HEK293 (cell line): ENCODE results near the gene RRP1B.

Experiments
- GFI1B ChIP-seq: fragments of 450-650 bp; formaldehyde crosslinking; IDR thresholded peaks from 2 replicates; pipeline ENCODE4 v1.5.1; 2016; ENCODE audit warnings: missing biosample characterization, missing genetic modification characterization
- KLF1 ChIP-seq: fragments of 450-650 bp; formaldehyde crosslinking; IDR thresholded peaks from 2 replicates; pipeline ENCODE4 v1.5.1; 2016; ENCODE audit warnings: missing biosample characterization, missing genetic modification characterization
- KLF10 ChIP-seq: fragments of 450-650 bp; IDR thresholded peaks from 2 replicates; pipeline ENCODE4 v1.5.1; 2018; ENCODE audit warnings: missing biosample characterization, mild to moderate bottlenecking, missing genetic modification characterization
- KLF16 ChIP-seq: fragments of 450-650 bp; formaldehyde crosslinking; IDR thresholded peaks from 2 replicates; pipeline ENCODE4 v1.5.1; 2017; ENCODE audit warnings: missing biosample characterization, missing genetic modification characterization
- KLF8 ChIP-seq: fragments of 450-650 bp; formaldehyde crosslinking; IDR thresholded peaks from 2 replicates; pipeline ENCODE4 v1.5.1; 2016; ENCODE audit warnings: missing biosample characterization, missing genetic modification characterization
- KLF9 ChIP-seq: fragments of 450-650 bp; formaldehyde crosslinking; IDR thresholded peaks from 2 replicates; pipeline ENCODE4 v1.5.1; 2016; ENCODE audit warnings: missing biosample characterization, missing genetic modification characterization, low read depth
- PRDM1 ChIP-seq: fragments of 450-650 bp; formaldehyde crosslinking; IDR thresholded peaks from 2 replicates; pipeline ENCODE4; 2016; ENCODE audit warnings: missing biosample characterization, missing genetic modification characterization
- SCRT1 ChIP-seq: fragments of 450-650 bp; formaldehyde crosslinking; IDR thresholded peaks from 2 replicates; pipeline ENCODE4 v1.5.1; 2016; ENCODE audit warnings: missing biosample characterization, missing genetic modification characterization, borderline replicate concordance
- SCRT2 ChIP-seq: fragments of 450-650 bp; formaldehyde crosslinking; IDR thresholded peaks from 2 replicates; pipeline ENCODE4 v1.5.1; 2016; ENCODE audit warnings: missing biosample characterization, missing genetic modification characterization
- SP3 ChIP-seq: fragments of 450-650 bp; formaldehyde crosslinking; IDR thresholded peaks from 2 replicates; pipeline ENCODE4 v1.5.1; 2016; ENCODE audit warnings: missing biosample characterization, missing genetic modification characterization
- SP7 ChIP-seq: fragments of 450-650 bp; formaldehyde crosslinking; IDR thresholded peaks from 2 replicates; pipeline ENCODE4 v1.5.1; 2016; ENCODE audit warnings: missing biosample characterization, missing genetic modification characterization
- ZBTB48 ChIP-seq: fragments of 450-650 bp; formaldehyde crosslinking; IDR thresholded peaks from 2 replicates; pipeline ENCODE4 v1.5.1; 2016; ENCODE audit warnings: missing biosample characterization, missing genetic modification characterization
- ZBTB8A ChIP-seq: fragments of 450-650 bp; formaldehyde crosslinking; IDR thresholded peaks from 2 replicates; pipeline ENCODE4 v1.5.1; 2016; ENCODE audit warnings: missing biosample characterization, missing genetic modification characterization
- ZEB2 ChIP-seq: fragments of 450-650 bp; formaldehyde crosslinking; IDR thresholded peaks from 2 replicates; pipeline ENCODE4 v1.5.1; 2016; ENCODE audit warnings: missing biosample characterization, missing genetic modification characterization
- ZNF24 ChIP-seq: fragments of 450-650 bp; formaldehyde crosslinking; IDR thresholded peaks from 2 replicates; pipeline ENCODE4 v1.5.1; 2016; ENCODE audit warnings: missing biosample characterization, missing genetic modification characterization
- ZNF48 ChIP-seq: fragments of 450-650 bp; formaldehyde crosslinking; IDR thresholded peaks from 2 replicates; pipeline ENCODE4 v1.5.1; 2016; ENCODE audit warnings: missing biosample characterization, missing genetic modification characterization
- ZNF555 ChIP-seq: fragments of 450-650 bp; formaldehyde crosslinking; conservative IDR thresholded peaks from 2 replicates; pipeline ENCODE4 v1.5.1; 2017; ENCODE audit warnings: missing biosample characterization, mild to moderate bottlenecking, missing genetic modification characterization, inconsistent platforms
- ZNF561 ChIP-seq: fragments of 450-650 bp; IDR thresholded peaks from 2 replicates; pipeline ENCODE4 v1.5.1; 2018; ENCODE audit warnings: missing biosample characterization, missing genetic modification characterization, borderline replicate concordance
- ZNF629 ChIP-seq: fragments of 450-650 bp; formaldehyde crosslinking; IDR thresholded peaks from 2 replicates; pipeline ENCODE4 v1.5.1; 2017; ENCODE audit warnings: missing biosample characterization, missing genetic modification characterization
- ZNF654 ChIP-seq: fragments of 450-650 bp; formaldehyde crosslinking; IDR thresholded peaks from 2 replicates; pipeline ENCODE4 v1.5.1; 2016; ENCODE audit warnings: low read depth, missing biosample characterization, missing genetic modification characterization
- ZNF777 ChIP-seq: fragments of 450-650 bp; formaldehyde crosslinking; IDR thresholded peaks from 2 replicates; pipeline ENCODE4 v1.5.1; 2017; ENCODE audit warnings: missing biosample characterization, missing genetic modification characterization, borderline replicate concordance
- TF ChIP-seq, protein P1 (sequence below): fragments of 450-650 bp; formaldehyde crosslinking; IDR thresholded peaks from 2 replicates; pipeline ENCODE4 v1.5.1; 2016; ENCODE audit warnings: missing biosample characterization, missing genetic modification characterization
- TF ChIP-seq, protein P2 (sequence below): fragments of 450-650 bp; formaldehyde crosslinking; conservative IDR thresholded peaks from 2 replicates; pipeline ENCODE4 v1.5.1; 2016; ENCODE audit warnings: low read depth, missing biosample characterization, missing genetic modification characterization
- TF ChIP-seq, protein P3 (sequence below): fragments of 450-650 bp; formaldehyde crosslinking; IDR thresholded peaks from 2 replicates; pipeline ENCODE4 v1.5.1; 2016; ENCODE audit warnings: missing biosample characterization, missing genetic modification characterization
- TF ChIP-seq, protein P4 (sequence below): fragments of 450-650 bp; formaldehyde crosslinking; IDR thresholded peaks from 2 replicates; pipeline ENCODE4 v1.5.1; 2016; ENCODE audit warnings: missing biosample characterization, missing genetic modification characterization
- TF ChIP-seq, protein P5 (sequence below): fragments of 450-650 bp; formaldehyde crosslinking; IDR thresholded peaks from 2 replicates; pipeline ENCODE4 v1.5.1; 2016; ENCODE audit warnings: missing biosample characterization, missing genetic modification characterization

The RRP1B gene

DNA sequence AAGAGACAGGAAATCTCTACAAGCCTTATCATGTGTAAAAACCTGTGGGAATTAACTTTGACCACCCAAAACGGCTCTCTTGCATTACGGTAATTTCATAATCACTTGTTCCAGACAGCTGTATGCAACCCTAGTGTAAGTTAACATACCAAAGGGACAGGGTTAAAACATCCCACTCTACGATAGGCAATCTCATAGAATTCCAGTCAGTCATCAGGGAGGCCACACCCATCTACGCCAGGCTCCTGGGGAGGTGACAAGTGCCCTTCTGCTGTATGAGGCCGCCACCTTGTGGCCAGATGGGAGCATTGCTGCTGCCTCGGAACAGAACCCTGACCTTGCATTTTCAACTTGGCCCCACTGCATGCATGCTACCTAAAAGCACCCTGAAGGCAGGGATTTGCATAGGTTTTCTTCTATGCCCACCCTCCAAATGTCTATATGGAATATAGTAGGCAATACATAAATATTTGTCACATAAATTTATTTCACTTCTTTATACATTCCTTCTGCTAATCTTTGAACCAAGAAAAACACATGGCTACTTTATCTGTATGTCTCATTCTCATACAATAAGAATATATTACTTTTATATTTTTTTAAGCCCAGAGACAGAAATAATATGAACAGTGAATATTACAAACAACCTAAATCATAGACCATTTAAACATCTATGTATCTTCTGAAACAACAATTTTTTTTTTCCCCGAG is 12.7 kb upstream of the RRP1B start (continued):
- TF ChIP-seq KLF9 (peak; percentile 98), GFI1B (tag by site-specific recombination) (no peak), ZEB2 (tag by site-specific recombination) (0 out of 2 replicates have a peak, but pooled peaks have one; percentile 44), ZNF629 (tag by site-specific recombination) (peak; percentile 63), ZNF24 (tag by site-specific recombination) (0 out of 2 replicates have a peak, but pooled peaks have one; percentile 21), ZBTB8A (tag by site-specific recombination) (peak; percentile 36; the same call in 1 of the 2 replicates), ZNF48 (tag by site-specific recombination) (no peak), ZNF777 (no peak), SCRT2 (tag by site-specific recombination) (peak; percentile 62; the same call in 1 of the 2 replicates), SCRT1 (no peak), ZNF561 (tag by site-specific recombination) (0 out of 2 replicates have a peak, but pooled peaks have one; percentile 27), PRDM1 (tag by site-specific recombination) (peak; percentile 62), SP7 (tag by site-specific recombination) (peak; percentile 76), KLF1 (peak; percentile 90), KLF10 (tag by site-specific recombination) (peak; percentile 91), ZNF654 (tag by site-specific recombination) (peak; percentile 99), KLF8 (peak; percentile 96), SP3 (peak; percentile 57; the same call in 1 of the 2 replicates), KLF16 (tag by site-specific recombination) (no peak; the same call in 1 of the 2 replicates), ZBTB48 (peak; percentile 82; the same call in 1 of the 2 replicates), ZNF555 (tag by site-specific recombination) (no peak)
- TF ChIP-seq, protein P1, sequence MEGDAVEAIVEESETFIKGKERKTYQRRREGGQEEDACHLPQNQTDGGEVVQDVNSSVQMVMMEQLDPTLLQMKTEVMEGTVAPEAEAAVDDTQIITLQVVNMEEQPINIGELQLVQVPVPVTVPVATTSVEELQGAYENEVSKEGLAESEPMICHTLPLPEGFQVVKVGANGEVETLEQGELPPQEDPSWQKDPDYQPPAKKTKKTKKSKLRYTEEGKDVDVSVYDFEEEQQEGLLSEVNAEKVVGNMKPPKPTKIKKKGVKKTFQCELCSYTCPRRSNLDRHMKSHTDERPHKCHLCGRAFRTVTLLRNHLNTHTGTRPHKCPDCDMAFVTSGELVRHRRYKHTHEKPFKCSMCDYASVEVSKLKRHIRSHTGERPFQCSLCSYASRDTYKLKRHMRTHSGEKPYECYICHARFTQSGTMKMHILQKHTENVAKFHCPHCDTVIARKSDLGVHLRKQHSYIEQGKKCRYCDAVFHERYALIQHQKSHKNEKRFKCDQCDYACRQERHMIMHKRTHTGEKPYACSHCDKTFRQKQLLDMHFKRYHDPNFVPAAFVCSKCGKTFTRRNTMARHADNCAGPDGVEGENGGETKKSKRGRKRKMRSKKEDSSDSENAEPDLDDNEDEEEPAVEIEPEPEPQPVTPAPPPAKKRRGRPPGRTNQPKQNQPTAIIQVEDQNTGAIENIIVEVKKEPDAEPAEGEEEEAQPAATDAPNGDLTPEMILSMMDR (tag by site-specific recombination): peak; percentile 95
- TF ChIP-seq, protein P2, sequence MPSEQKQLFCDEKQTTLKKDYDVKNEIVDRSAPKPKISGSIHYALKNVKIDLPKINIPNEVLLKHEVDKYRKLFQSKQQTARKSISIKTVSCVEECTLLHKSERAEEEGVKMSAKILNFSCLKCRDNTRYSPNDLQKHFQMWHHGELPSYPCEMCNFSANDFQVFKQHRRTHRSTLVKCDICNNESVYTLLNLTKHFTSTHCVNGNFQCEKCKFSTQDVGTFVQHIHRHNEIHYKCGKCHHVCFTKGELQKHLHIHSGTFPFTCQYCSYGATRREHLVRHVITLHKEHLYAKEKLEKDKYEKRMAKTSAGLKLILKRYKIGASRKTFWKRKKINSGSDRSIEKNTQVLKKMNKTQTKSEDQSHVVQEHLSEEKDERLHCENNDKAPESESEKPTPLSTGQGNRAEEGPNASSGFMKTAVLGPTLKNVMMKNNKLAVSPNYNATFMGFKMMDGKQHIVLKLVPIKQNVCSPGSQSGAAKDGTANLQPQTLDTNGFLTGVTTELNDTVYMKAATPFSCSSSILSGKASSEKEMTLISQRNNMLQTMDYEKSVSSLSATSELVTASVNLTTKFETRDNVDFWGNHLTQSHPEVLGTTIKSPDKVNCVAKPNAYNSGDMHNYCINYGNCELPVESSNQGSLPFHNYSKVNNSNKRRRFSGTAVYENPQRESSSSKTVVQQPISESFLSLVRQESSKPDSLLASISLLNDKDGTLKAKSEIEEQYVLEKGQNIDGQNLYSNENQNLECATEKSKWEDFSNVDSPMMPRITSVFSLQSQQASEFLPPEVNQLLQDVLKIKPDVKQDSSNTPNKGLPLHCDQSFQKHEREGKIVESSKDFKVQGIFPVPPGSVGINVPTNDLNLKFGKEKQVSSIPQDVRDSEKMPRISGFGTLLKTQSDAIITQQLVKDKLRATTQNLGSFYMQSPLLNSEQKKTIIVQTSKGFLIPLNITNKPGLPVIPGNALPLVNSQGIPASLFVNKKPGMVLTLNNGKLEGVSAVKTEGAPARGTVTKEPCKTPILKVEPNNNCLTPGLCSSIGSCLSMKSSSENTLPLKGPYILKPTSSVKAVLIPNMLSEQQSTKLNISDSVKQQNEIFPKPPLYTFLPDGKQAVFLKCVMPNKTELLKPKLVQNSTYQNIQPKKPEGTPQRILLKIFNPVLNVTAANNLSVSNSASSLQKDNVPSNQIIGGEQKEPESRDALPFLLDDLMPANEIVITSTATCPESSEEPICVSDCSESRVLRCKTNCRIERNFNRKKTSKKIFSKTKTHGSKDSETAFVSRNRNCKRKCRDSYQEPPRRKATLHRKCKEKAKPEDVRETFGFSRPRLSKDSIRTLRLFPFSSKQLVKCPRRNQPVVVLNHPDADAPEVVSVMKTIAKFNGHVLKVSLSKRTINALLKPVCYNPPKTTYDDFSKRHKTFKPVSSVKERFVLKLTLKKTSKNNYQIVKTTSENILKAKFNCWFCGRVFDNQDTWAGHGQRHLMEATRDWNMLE: 0 out of 2 replicates have a peak, but pooled peaks have one; percentile 26
- TF ChIP-seq, protein P3, sequence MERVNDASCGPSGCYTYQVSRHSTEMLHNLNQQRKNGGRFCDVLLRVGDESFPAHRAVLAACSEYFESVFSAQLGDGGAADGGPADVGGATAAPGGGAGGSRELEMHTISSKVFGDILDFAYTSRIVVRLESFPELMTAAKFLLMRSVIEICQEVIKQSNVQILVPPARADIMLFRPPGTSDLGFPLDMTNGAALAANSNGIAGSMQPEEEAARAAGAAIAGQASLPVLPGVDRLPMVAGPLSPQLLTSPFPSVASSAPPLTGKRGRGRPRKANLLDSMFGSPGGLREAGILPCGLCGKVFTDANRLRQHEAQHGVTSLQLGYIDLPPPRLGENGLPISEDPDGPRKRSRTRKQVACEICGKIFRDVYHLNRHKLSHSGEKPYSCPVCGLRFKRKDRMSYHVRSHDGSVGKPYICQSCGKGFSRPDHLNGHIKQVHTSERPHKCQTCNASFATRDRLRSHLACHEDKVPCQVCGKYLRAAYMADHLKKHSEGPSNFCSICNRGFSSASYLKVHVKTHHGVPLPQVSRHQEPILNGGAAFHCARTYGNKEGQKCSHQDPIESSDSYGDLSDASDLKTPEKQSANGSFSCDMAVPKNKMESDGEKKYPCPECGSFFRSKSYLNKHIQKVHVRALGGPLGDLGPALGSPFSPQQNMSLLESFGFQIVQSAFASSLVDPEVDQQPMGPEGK (tag by site-specific recombination): peak; percentile 58; the same call in 1 of the 2 replicates
- TF ChIP-seq, protein P4, sequence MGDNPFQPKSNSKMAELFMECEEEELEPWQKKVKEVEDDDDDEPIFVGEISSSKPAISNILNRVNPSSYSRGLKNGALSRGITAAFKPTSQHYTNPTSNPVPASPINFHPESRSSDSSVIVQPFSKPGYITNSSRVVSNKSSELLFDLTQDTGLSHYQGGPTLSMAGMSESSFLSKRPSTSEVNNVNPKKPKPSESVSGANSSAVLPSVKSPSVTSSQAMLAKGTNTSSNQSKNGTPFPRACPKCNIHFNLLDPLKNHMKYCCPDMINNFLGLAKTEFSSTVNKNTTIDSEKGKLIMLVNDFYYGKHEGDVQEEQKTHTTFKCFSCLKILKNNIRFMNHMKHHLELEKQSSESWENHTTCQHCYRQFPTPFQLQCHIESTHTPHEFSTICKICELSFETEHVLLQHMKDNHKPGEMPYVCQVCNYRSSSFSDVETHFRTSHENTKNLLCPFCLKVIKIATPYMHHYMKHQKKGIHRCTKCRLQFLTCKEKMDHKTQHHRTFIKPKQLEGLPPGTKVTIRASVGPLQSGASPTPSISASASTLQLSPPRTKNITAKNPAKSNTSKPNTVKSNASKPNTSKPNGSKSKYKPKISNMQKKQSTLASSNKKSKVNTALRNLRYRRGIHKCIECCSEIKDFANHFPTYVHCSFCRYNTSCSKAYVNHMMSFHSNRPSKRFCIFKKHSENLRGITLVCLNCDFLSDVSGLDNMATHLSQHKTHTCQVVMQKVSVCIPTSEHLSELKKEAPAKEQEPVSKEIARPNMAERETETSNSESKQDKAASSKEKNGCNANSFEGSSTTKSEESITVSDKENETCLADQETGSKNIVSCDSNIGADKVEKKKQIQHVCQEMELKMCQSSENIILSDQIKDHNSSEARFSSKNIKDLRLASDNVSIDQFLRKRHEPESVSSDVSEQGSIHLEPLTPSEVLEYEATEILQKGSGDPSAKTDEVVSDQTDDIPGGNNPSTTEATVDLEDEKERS (tag by site-specific recombination): no peak
- TF ChIP-seq, protein P5, sequence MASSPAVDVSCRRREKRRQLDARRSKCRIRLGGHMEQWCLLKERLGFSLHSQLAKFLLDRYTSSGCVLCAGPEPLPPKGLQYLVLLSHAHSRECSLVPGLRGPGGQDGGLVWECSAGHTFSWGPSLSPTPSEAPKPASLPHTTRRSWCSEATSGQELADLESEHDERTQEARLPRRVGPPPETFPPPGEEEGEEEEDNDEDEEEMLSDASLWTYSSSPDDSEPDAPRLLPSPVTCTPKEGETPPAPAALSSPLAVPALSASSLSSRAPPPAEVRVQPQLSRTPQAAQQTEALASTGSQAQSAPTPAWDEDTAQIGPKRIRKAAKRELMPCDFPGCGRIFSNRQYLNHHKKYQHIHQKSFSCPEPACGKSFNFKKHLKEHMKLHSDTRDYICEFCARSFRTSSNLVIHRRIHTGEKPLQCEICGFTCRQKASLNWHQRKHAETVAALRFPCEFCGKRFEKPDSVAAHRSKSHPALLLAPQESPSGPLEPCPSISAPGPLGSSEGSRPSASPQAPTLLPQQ (tag by site-specific recombination): peak; percentile 63; the same call in 1 of the 2 replicates
